ENCODE measurements around the gene MYO9B.

DNA sequence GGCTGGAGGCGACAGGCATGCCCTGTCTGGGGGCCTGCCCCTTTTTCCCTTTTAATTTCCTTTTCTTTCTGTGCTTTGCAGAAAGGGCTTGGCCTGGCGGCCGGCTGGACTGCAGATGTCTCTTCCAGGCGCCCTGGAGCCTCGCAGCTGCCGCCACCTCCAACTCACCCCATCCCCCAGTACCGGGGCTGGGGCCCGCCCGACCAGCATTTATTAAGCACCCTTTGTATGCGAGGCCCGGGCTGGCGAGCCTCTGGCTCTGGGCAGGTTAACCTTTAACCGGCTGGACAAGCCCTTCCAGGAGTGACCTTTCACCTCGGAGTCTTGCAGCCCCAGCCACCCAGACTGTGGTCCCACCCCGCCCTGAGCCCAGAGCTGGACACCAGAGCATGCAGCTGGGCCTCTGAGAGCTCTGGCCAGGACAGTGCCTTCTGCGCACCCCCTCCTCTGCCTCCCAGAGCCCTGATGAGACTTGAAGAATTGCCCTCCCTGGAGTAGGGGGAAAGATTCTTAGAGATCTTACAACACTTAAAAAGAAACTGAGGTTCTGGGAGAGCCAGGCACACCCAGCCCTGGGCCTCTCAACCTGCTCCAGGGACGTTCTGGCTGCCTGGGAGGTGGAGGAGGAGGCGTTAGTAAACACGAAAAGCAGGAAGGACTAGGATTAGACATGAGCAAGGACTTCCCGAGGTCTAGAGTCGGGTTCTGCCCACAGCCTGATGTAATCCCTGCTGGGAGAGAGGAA lies 171.3 kb downstream of the MYO9B start:
- TF ChIP-seq, protein P1, sequence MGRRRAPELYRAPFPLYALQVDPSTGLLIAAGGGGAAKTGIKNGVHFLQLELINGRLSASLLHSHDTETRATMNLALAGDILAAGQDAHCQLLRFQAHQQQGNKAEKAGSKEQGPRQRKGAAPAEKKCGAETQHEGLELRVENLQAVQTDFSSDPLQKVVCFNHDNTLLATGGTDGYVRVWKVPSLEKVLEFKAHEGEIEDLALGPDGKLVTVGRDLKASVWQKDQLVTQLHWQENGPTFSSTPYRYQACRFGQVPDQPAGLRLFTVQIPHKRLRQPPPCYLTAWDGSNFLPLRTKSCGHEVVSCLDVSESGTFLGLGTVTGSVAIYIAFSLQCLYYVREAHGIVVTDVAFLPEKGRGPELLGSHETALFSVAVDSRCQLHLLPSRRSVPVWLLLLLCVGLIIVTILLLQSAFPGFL (CRISPR knock-in tag; IDR thresholded peaks at IDR 0.05; ENCODE audit: borderline replicate concordance): no peak
- TF ChIP-seq, protein P2, sequence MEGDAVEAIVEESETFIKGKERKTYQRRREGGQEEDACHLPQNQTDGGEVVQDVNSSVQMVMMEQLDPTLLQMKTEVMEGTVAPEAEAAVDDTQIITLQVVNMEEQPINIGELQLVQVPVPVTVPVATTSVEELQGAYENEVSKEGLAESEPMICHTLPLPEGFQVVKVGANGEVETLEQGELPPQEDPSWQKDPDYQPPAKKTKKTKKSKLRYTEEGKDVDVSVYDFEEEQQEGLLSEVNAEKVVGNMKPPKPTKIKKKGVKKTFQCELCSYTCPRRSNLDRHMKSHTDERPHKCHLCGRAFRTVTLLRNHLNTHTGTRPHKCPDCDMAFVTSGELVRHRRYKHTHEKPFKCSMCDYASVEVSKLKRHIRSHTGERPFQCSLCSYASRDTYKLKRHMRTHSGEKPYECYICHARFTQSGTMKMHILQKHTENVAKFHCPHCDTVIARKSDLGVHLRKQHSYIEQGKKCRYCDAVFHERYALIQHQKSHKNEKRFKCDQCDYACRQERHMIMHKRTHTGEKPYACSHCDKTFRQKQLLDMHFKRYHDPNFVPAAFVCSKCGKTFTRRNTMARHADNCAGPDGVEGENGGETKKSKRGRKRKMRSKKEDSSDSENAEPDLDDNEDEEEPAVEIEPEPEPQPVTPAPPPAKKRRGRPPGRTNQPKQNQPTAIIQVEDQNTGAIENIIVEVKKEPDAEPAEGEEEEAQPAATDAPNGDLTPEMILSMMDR (IDR thresholded peaks at IDR 0.05): no peak
- TF ChIP-seq SP1 (CRISPR knock-in tag; conservative IDR thresholded peaks at IDR 0.05) (no peak), ZNF138 (CRISPR knock-in tag; conservative IDR thresholded peaks at IDR 0.05) (no peak), ATF1 (CRISPR knock-in tag; IDR thresholded peaks at IDR 0.05) (no peak)
- TF ChIP-seq, protein P3, sequence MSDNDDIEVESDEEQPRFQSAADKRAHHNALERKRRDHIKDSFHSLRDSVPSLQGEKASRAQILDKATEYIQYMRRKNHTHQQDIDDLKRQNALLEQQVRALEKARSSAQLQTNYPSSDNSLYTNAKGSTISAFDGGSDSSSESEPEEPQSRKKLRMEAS (CRISPR knock-in tag; IDR thresholded peaks at IDR 0.05): no peak
